K562 (cell line): ENCODE measurements around the gene CCL8. TPM values are rescaled to one million over a fixed set of nuclear protein-coding genes. Genes with fewer than 3 reads are reported as not detected.

Source experiments
- ATAC-seq: fragments of 200-7000 bp; cut with Tn5 transposase; 3 replicates; pipeline ENCODE4 v1.9.1; 2020; ENCODE audit warnings: moderate library complexity
- BruUV-seq: library from RNA; stranded (reverse); fragments of 400-500 nt; replicated peaks from 2 replicates; lab custom pipeline; 2021; lab: Mats Ljungman, UMichigan
- CTCF ChIA-PET: fragments of 300-600 bp; formaldehyde crosslinking; extraction: SDS; loops from one replicate; lab custom pipeline; 2021; ENCODE audit warnings: low intra/inter-chr PET ratio; lab: Yijun Ruan, JAX
- POLR2A ChIA-PET: fragments of 300-600, 350-650 bp; sonication (Branson Sonifier 250); formaldehyde crosslinking; extraction: SDS; loops from one replicate; lab custom pipeline; 2021; ENCODE audit warnings: antibody characterized with exemption, inconsistent platforms; lab: Yijun Ruan, JAX
- DNase-seq, 4 experiments: peaks; one replicate each; pipeline versions ENCODE4 v3.0.0 to v3.0.0-alpha.2; 2011 to 2018; ENCODE audit warnings: low spot score in 3 of 4, mixed read lengths in 3 of 4; ENCODE audit errors: extremely low read depth in 1 of 4
- FAIRE-seq: peaks from 2 replicates; lab custom pipeline; 2011; peaks lifted over from hg19 to GRCh38; lab: Jason Lieb, UNC
- H2AFZ ChIP-seq: 2 replicates; pipeline ENCODE4 v1.6.0; 2011; ENCODE audit warnings: low read depth, low read length, control low read depth, inconsistent platforms
- H3K27ac ChIP-seq: fragments of 200-600 bp; 3 replicates; pipeline ENCODE4 v1.8.0; 2011; ENCODE audit warnings: low read depth, mild to moderate bottlenecking, control low read depth, inconsistent platforms, low read length, moderate library complexity, mixed read lengths; ENCODE audit errors: extremely low read depth
- H3K27me3 ChIP-seq, 2 experiments: fragments of 300-600 bp in 1 of 2; 2 replicates in 1 of 2; 3 replicates in 1 of 2; pipeline versions ENCODE4 v1.6.0 to v1.8.0; 2011; ENCODE audit warnings: inconsistent platforms in 2 of 2, low read length in 2 of 2, mild to moderate bottlenecking in 1 of 2, mixed read lengths in 1 of 2, moderate library complexity in 1 of 2; ENCODE audit not compliant: control insufficient read depth in 2 of 2, insufficient read depth in 2 of 2
- H3K36me3 ChIP-seq: fragments of 300-600 bp; 3 replicates; pipeline ENCODE4 v1.8.0; 2011; ENCODE audit warnings: mild to moderate bottlenecking, low read length, inconsistent platforms; ENCODE audit not compliant: control insufficient read depth, insufficient read depth
- H3K4me1 ChIP-seq, 2 experiments: fragments of 200-600 bp in 1 of 2; replicated peaks in 1 of 2; 2 replicates in 1 of 2; 3 replicates in 1 of 2; pipeline versions ENCODE4 v1.5.1 to v1.8.0; 2011; ENCODE audit warnings: inconsistent platforms in 2 of 2, low read length in 2 of 2, mild to moderate bottlenecking in 1 of 2, mixed read lengths in 1 of 2, moderate library complexity in 1 of 2; ENCODE audit not compliant: control insufficient read depth in 2 of 2, insufficient read depth in 2 of 2
- H3K4me2 ChIP-seq: 2 replicates; pipeline ENCODE4 v1.6.1; 2011; ENCODE audit warnings: low read length, control low read depth, inconsistent platforms, mixed read lengths; ENCODE audit not compliant: insufficient read depth
- H3K4me3 ChIP-seq: fragments of 200-600 bp; sonication (generic), shearing (Covaris generic); 2 replicates; pipeline ENCODE4 v1.5.1; 2016; ENCODE audit warnings: control low read depth, inconsistent platforms
- H3K79me2 ChIP-seq: fragments of 200-600 bp; 3 replicates; pipeline ENCODE4 v1.8.0; 2011; ENCODE audit warnings: low read length, inconsistent platforms; ENCODE audit not compliant: control insufficient read depth, insufficient read depth
- H3K9ac ChIP-seq, 2 experiments: 2 replicates each; pipeline versions ENCODE4 v1.6.0 to v1.6.1; 2011; ENCODE audit warnings: low read depth in 2 of 2, low read length in 2 of 2, control low read depth in 1 of 2, inconsistent platforms in 1 of 2, mild to moderate bottlenecking in 1 of 2, mixed read lengths in 1 of 2; ENCODE audit not compliant: insufficient read depth in 1 of 2
- H3K9me1 ChIP-seq: one replicate; pipeline ENCODE4 v1.6.0; 2011; ENCODE audit warnings: inconsistent platforms, mild to moderate bottlenecking, low read length, moderate library complexity; ENCODE audit not compliant: control insufficient read depth, insufficient read depth
- H3K9me3 ChIP-seq: replicated peaks from 2 replicates; pipeline ENCODE4 v1.5.1; 2011; ENCODE audit warnings: low read depth, low read length, inconsistent platforms; ENCODE audit not compliant: control insufficient read depth, insufficient read depth
- H4K20me1 ChIP-seq: replicated peaks from 2 replicates; pipeline ENCODE4 v1.6.1; 2011; ENCODE audit warnings: low read length, inconsistent platforms, mixed read lengths; ENCODE audit not compliant: control insufficient read depth, insufficient read depth
- DEAF1 ChIP-seq: fragments of 450-650 bp; formaldehyde crosslinking; IDR thresholded peaks from 2 replicates; pipeline ENCODE4 v1.4.0; 2020; ENCODE audit warnings: mild to moderate bottlenecking, moderate library complexity
- FOXJ2 ChIP-seq: fragments of 200-800 bp; sonication (Bioruptor generic); IDR thresholded peaks from 2 replicates; pipeline ENCODE4 v1.6.1; 2016; ENCODE audit warnings: missing genetic modification characterization, missing compliant biosample characterization
- MAX ChIP-seq: sonication (generic); formaldehyde crosslinking; IDR thresholded peaks from 2 replicates; pipeline ENCODE4 v1.9.0; 2022; ENCODE audit warnings: mild to moderate bottlenecking, missing genetic modification reagents
- SMARCA5 ChIP-seq: fragments of 450-650 bp; IDR thresholded peaks from 2 replicates; pipeline ENCODE4 v1.6.1; 2016
- SRF ChIP-seq, 2 experiments: fragments of 250-450, 450-650 bp in 1 of 2; sonication (Bioruptor Pico) in 1 of 2; sonication (generic) in 1 of 2; formaldehyde crosslinking; IDR thresholded peaks; 2 replicates each; pipeline versions ENCODE4 v1.5.0 to v1.5.1; 2020 to 2022; ENCODE audit warnings: mild to moderate bottlenecking in 1 of 2, missing genetic modification reagents in 1 of 2
- USF2 ChIP-seq: sonication (generic); formaldehyde crosslinking; IDR thresholded peaks from 2 replicates; pipeline ENCODE4 v1.5.0; 2020; ENCODE audit warnings: missing genetic modification reagents
- ZNF589 ChIP-seq: fragments of 200-800 bp; sonication (Bioruptor generic); IDR thresholded peaks from 2 replicates; pipeline ENCODE4 v1.6.1; 2016; ENCODE audit warnings: low read depth, missing genetic modification characterization, missing compliant biosample characterization
- ZNF592 ChIP-seq: fragments of 450-650 bp; IDR thresholded peaks from 2 replicates; pipeline ENCODE4 v1.6.1; 2017; ENCODE audit warnings: antibody characterized with exemption, mild to moderate bottlenecking
- in situ Hi-C: fragments of 300-500 bp; cut with MboI; formaldehyde crosslinking; loops from 4 replicates; pipeline ENCODE4 v1.15.0; 2018; ENCODE audit warnings: inconsistent platforms, mixed read lengths
- intact Hi-C: fragments of 100-400 bp; cut with micrococcal nuclease; formaldehyde crosslinking; loops from 2 replicates; pipeline ENCODE4 v1.14.2; 2022
- polyA plus RNA-seq, 8 experiments: library from polyadenylated mRNA; depleted of rRNA in 4 of 8; stranded (reverse) in 5 of 8; unstranded in 3 of 8; fragments of >200 nt; fragmentation: Nextera tagmentation in 2 of 8; fragmentation: Illumina TruSeq in 1 of 8; extraction: Ambion mirVana in 2 of 8; extraction: Trizol in 1 of 8; gene quantifications; 2 replicates each; pipeline versions ENCODE4 v1.2.1 to v1.2.3, GENCODE V29; 2011 to 2014; ENCODE audit warnings: inconsistent platforms in 1 of 8, missing spikeins in 1 of 8
- total RNA-seq, 7 experiments: library from RNA; depleted of rRNA in 6 of 7; stranded (reverse); fragments of >200 nt in 6 of 7; fragmentation: Illumina TruSeq in 2 of 7; extraction: Trizol in 2 of 7; gene quantifications; 2 replicates each; pipeline versions ENCODE4 v1.2.1 to v1.2.3, GENCODE V29; 2011 to 2021; ENCODE audit warnings: low replicate concordance in 1 of 7

The CCL8 gene
- total and polyA plus RNA-seq, 9 of the 15 experiments (the other 6 are each of a cell fraction or from before 2014, with no cell fraction given): 0.06 TPM; not detected in 8

- ATAC-seq (no peak), DNase-seq (no peak), FAIRE-seq (no peak)
- POLR2A ChIA-PET: no interaction called here
- H2AFZ ChIP-seq: no peak overlapping the region
- H3K27ac ChIP-seq: no peak overlapping the region
- no TSS peak for BruUV-seq
- H3K36me3 ChIP-seq: no peaks in the 10 kb centered on the region
- no peak overlapping the region for H3K4me2 ChIP-seq
- no peaks in the 10 kb centered on the region for H3K79me2 ChIP-seq
- H3K4me1 ChIP-seq: no peaks in the 10 kb centered on the region
- no peak overlapping the region for H3K9ac ChIP-seq
- no peaks in the 10 kb centered on the region for H3K9me1 ChIP-seq
- in situ Hi-C loops (loop anchor here (10.0 kb wide), 1 partner anchor 104 kb away; no protein-coding TSS in a partner anchor), intact Hi-C loops (no loop called here)
- no peaks in the 10 kb centered on the region for H4K20me1 ChIP-seq
- H3K4me3 ChIP-seq: no peak overlapping the region
- H3K9me3 ChIP-seq: no peaks in the 10 kb centered on the region
- CTCF ChIA-PET: no interaction called here
- H3K27me3 ChIP-seq: peaks cover 2 to 8% of the 10 kb centered on the region in 2 experiments; a peak in 2 of 5 replicates
- no peak for TF ChIP-seq SMARCA5
- TF ChIP-seq FOXJ2 (tag): no peak
- no peak for TF ChIP-seq USF2 (CRISPR knock-in tag)
- TF ChIP-seq SRF (CRISPR knock-in tag; IDR thresholded peaks at IDR 0.05): no peak
- no peak for TF ChIP-seq DEAF1 (CRISPR knock-in tag)
- TF ChIP-seq ZNF592: no peak
- no peak for TF ChIP-seq ZNF589 (CRISPR knock-in tag)
- no peak for TF ChIP-seq MAX (CRISPR knock-in tag)
Measured at GRCh38 chr17:34308371-34308770, 10.9 kb upstream of the CCL8 start.
